ENCODE measurements around the gene OTX1.
"Not testable (repeated sequence)": the region's sequence is repeated elsewhere in the genome, so short reads cannot be mapped to it uniquely, and the experiment has no call there.

OTX1 gene

GRCh38 chr2:63050334-63051041 is at the start of gene OTX1:
OTX1 (plus strand) TSS chr2:63050830; CDS start chr2:63052991, 2,161 bp downstream.
- peak; percentile 76 to 82 for DNase-seq

GRCh38 chr2:63001576-63001975 is 49.1 kb upstream of the OTX1 start:
- no peak for DNase-seq

GRCh38 chr2:63003351-63003750 is 47.3 kb upstream of the OTX1 start:
- no peak for DNase-seq

GRCh38 chr2:63007813-63008458 is 42.7 kb upstream of the OTX1 start:
- DNase-seq = no peak

- DNase-seq = no peak
Measured at GRCh38 chr2:63008838-63009237, 41.8 kb upstream of the OTX1 start.

GRCh38 chr2:63009490-63009889 is 41.1 kb upstream of the OTX1 start:
- no peak for DNase-seq

GRCh38 chr2:63012541-63012940 is 38.1 kb upstream of the OTX1 start:
- no peak for DNase-seq

- no peak for DNase-seq
Measured at GRCh38 chr2:63013438-63013837, 37.2 kb upstream of the OTX1 start.

GRCh38 chr2:63015389-63015788 is 35.2 kb upstream of the OTX1 start:
- no peak for DNase-seq

- DNase-seq = no peak
Measured at GRCh38 chr2:63018439-63018838, 32.2 kb upstream of the OTX1 start.

GRCh38 chr2:63019686-63020085 is 30.9 kb upstream of the OTX1 start:
- DNase-seq = not testable (repeated sequence)

- DNase-seq = no peak
Measured at GRCh38 chr2:63023444-63023843, 27.2 kb upstream of the OTX1 start.

- no peak for DNase-seq
Measured at GRCh38 chr2:63027220-63027619, 23.4 kb upstream of the OTX1 start.

GRCh38 chr2:63029058-63029457 is 21.6 kb upstream of the OTX1 start:
- no peak for DNase-seq

GRCh38 chr2:63034526-63034925 is 16.1 kb upstream of the OTX1 start:
- DNase-seq = no peak

- no peak for DNase-seq
Measured at GRCh38 chr2:63035169-63035568, 15.5 kb upstream of the OTX1 start.

GRCh38 chr2:63035660-63036059 is 15.0 kb upstream of the OTX1 start:
- DNase-seq = no peak

- DNase-seq = no peak
Measured at GRCh38 chr2:63038034-63038433, 12.6 kb upstream of the OTX1 start.

GRCh38 chr2:63040586-63040985 is 10.0 kb upstream of the OTX1 start:
- no peak for DNase-seq

- DNase-seq = no peak
Measured at GRCh38 chr2:63041592-63041991, 9.0 kb upstream of the OTX1 start.

- no peak for DNase-seq
Measured at GRCh38 chr2:63044362-63045327, 6.0 kb upstream of the OTX1 start.

- no peak for DNase-seq
Measured at GRCh38 chr2:63046552-63046951, 4.1 kb upstream of the OTX1 start.

GRCh38 chr2:63046961-63047320 is 3.7 kb upstream of the OTX1 start:
- DNase-seq = no peak
